ENCODE measurements around the gene STK17B.

- TF ChIP-seq CTCF (IDR thresholded peaks at IDR 0.05; ENCODE audit: insufficient read depth, low read length, poor library complexity, severe bottlenecking) (no peak), EZH2phosphoT487 (conservative IDR thresholded peaks at IDR 0.05; ENCODE audit: low read length) (no peak)
These were observed 1.9 kb downstream of the STK17B start for GRCh38 chr2:196169516-196169915.
